H7 (cell line): ENCODE measurements around the gene KCNK1. TPM values are rescaled to one million over a fixed set of nuclear protein-coding genes. Genes with fewer than 3 reads are reported as not detected.
"Not testable (repeated sequence)": the region's sequence is repeated elsewhere in the genome, so short reads cannot be mapped to it uniquely, and the experiment has no call there.

Experiments
- DNase-seq: peaks from one replicate; pipeline ENCODE4 v3.0.0; 2012
- H3K27me3 ChIP-seq: 2 replicates; pipeline ENCODE4 v1.6.0; 2011; ENCODE audit warnings: mild to moderate bottlenecking, low read length; ENCODE audit not compliant: control insufficient read depth, insufficient read depth
- H3K36me3 ChIP-seq: replicated peaks from 2 replicates; pipeline ENCODE4 v1.5.1; 2011; ENCODE audit warnings: low read length; ENCODE audit not compliant: control insufficient read depth, insufficient read depth
- H3K4me3 ChIP-seq: 2 replicates; pipeline ENCODE4 v1.5.1; 2011; ENCODE audit warnings: low read depth, mild to moderate bottlenecking, control low read depth, low read length, moderate library complexity; ENCODE audit not compliant: insufficient read depth
- total RNA-seq: library from RNA; depleted of rRNA; stranded (reverse); fragments of >200 nt; shearing (Covaris generic); gene quantifications from 2 replicates; pipeline ENCODE4 v1.2.3, GENCODE V29; 2014

Gene KCNK1
- total RNA-seq, 1 experiment from 2014 or later = 34.4 TPM

GRCh38 chr1:233675446-233675845 is 61.5 kb downstream of the KCNK1 start:
- Histone ChIP-seq H3K4me3 (no peak overlapping the region), H3K36me3 (no peaks in the 10 kb centered on the region; the same call in 1 of the 2 replicates)

GRCh38 chr1:233675893-233676292 is 62.0 kb downstream of the KCNK1 start:
- no peak overlapping the region for H3K4me3 ChIP-seq
- no peak for DNase-seq
- H3K36me3 ChIP-seq = no peaks in the 10 kb centered on the region; the same call in 1 of the 2 replicates
- H3K27me3 ChIP-seq = no peaks in the 10 kb centered on the region

More at GRCh38 chr1:233675446-233675845, 61.5 kb downstream of the KCNK1 start:
- H3K27me3 ChIP-seq = no peaks in the 10 kb centered on the region
- DNase-seq = no peak

GRCh38 chr1:233677690-233678354 is 63.9 kb downstream of the KCNK1 start:
- no peaks in the 10 kb centered on the region for H3K27me3 ChIP-seq
- DNase-seq = no peak
- H3K36me3 ChIP-seq = no peaks in the 10 kb centered on the region; the same call in 1 of the 2 replicates
- no peak overlapping the region for H3K4me3 ChIP-seq

- H3K4me3 ChIP-seq = no peak overlapping the region
- H3K36me3 ChIP-seq = no peaks in the 10 kb centered on the region; the same call in 1 of the 2 replicates
Observed at GRCh38 chr1:233679030-233679429, 65.1 kb downstream of the KCNK1 start.

GRCh38 chr1:233679591-233680373 is 65.9 kb downstream of the KCNK1 start:
- H3K4me3 ChIP-seq = no peak overlapping the region
- H3K27me3 ChIP-seq = no peaks in the 10 kb centered on the region
- DNase-seq = peak; percentile 19
- H3K36me3 ChIP-seq = no peaks in the 10 kb centered on the region; the same call in 1 of the 2 replicates

More at GRCh38 chr1:233679030-233679429, 65.1 kb downstream of the KCNK1 start:
- no peak for DNase-seq
- H3K27me3 ChIP-seq = no peaks in the 10 kb centered on the region

GRCh38 chr1:233681285-233681684 is 67.4 kb downstream of the KCNK1 start:
- Histone ChIP-seq H3K27me3 (no peaks in the 10 kb centered on the region), H3K4me3 (no peak overlapping the region)
- DNase-seq = no peak

GRCh38 chr1:233686653-233687052 is 72.7 kb downstream of the KCNK1 start:
- H3K36me3 ChIP-seq, DNase-seq, H3K27me3 ChIP-seq: not testable (repeated sequence)
- peak overlapping the region; percentile 2; the same call in 1 of the 2 replicates for H3K4me3 ChIP-seq

More at GRCh38 chr1:233681285-233681684, 67.4 kb downstream of the KCNK1 start:
- H3K36me3 ChIP-seq = no peaks in the 10 kb centered on the region

- DNase-seq = no peak
- Histone ChIP-seq H3K4me3 (no peak overlapping the region), H3K27me3 (no peaks in the 10 kb centered on the region), H3K36me3 (no peaks in the 10 kb centered on the region)
Observed at GRCh38 chr1:233689017-233689747, 75.3 kb downstream of the KCNK1 start.

GRCh38 chr1:233689748-233690254 is 75.9 kb downstream of the KCNK1 start:
- Histone ChIP-seq H3K4me3 (no peak overlapping the region), H3K27me3 (no peaks in the 10 kb centered on the region), H3K36me3 (no peaks in the 10 kb centered on the region)
- no peak for DNase-seq

GRCh38 chr1:233695901-233696300 is 82.0 kb downstream of the KCNK1 start:
- no peaks in the 10 kb centered on the region for H3K36me3 ChIP-seq
- no peak overlapping the region for H3K4me3 ChIP-seq
- no peaks in the 10 kb centered on the region for H3K27me3 ChIP-seq
- DNase-seq = no peak

- H3K4me3 ChIP-seq = no peak overlapping the region
- no peaks in the 10 kb centered on the region for H3K27me3 ChIP-seq
- H3K36me3 ChIP-seq = no peaks in the 10 kb centered on the region
- DNase-seq = no peak
Observed at GRCh38 chr1:233700338-233700737, 86.4 kb downstream of the KCNK1 start.

GRCh38 chr1:233704170-233704897 is 90.4 kb downstream of the KCNK1 start:
- H3K4me3 ChIP-seq = no peak overlapping the region
- no peaks in the 10 kb centered on the region for H3K27me3 ChIP-seq
- no peak for DNase-seq
- H3K36me3 ChIP-seq = no peaks in the 10 kb centered on the region

GRCh38 chr1:233704898-233705723 is 91.2 kb downstream of the KCNK1 start:
- Histone ChIP-seq H3K36me3 (no peaks in the 10 kb centered on the region), H3K4me3 (no peak overlapping the region), H3K27me3 (no peaks in the 10 kb centered on the region)
- no peak for DNase-seq
